Ovary (tissue), 3 donors: ENCODE data around the gene MARCHF2.

Experiments used
- CTCF ChIP-seq, 3 donors: fragments of 450-650 bp in 2 of 3; fragments of 200-600 bp in 1 of 3; IDR thresholded peaks; one replicate each; pipeline versions ENCODE4 v1.5.1 to v1.8.0; 2016 to 2022; ENCODE audit warnings: antibody characterized with exemption in 3 of 3, mild to moderate bottlenecking in 1 of 3
- EP300 ChIP-seq: sonication (generic); formaldehyde crosslinking; IDR thresholded peaks from one replicate; pipeline ENCODE4 v1.6.1; 2017; ENCODE audit warnings: antibody characterized with exemption
- POLR2A ChIP-seq: fragments of 450-650 bp; IDR thresholded peaks from one replicate; pipeline ENCODE4 v1.6.1; 2017; ENCODE audit warnings: antibody characterized with exemption, mild to moderate bottlenecking, moderate library complexity
- donor health status: DM: no; HTN: no; CAD: no.

- TF ChIP-seq POLR2A, result no peak
- no peak for TF ChIP-seq CTCF (IDR thresholded peaks at IDR 0.05)
- TF ChIP-seq EP300, result no peak
Observed at GRCh38 chr19:8459520-8460270, 46.6 kb downstream of the MARCHF2 start.
